COR-L47 (cell line): ENCODE data around the gene CPA3.

Experiments used
- DNase-seq: peaks from one replicate; lab custom pipeline; 2025; lab: John Stamatoyannopoulos, UW

CPA3 gene

GRCh38 chr3:148865049-148865448 lies at the start of gene CPA3:
CPA3 (plus strand) TSS chr3:148865296; CDS start chr3:148865308, 12 bp downstream.
- DNase-seq = no peak

GRCh38 chr3:148815316-148816110 lies 49.6 kb upstream of the CPA3 start:
- DNase-seq = no peak

DNA sequence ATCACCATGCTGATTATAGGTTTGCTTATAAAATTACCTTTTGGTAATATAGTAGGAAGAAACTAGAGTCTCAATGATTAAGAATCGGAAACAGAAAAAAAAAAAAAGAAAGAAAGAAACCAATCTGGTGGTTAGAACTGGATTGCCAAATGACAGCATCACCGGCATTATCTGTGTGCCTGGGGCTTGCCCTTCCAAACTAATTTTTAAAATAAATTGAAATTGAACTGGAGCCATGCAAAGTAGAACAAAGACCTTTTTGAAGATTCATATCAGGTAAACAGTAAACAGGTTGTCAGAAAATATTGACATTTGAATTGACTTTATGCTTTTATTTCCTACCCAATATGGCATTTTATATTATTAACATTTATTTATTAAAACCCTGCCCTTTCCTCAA lies 48.7 kb upstream of the CPA3 start:
- DNase-seq = no peak

DNA sequence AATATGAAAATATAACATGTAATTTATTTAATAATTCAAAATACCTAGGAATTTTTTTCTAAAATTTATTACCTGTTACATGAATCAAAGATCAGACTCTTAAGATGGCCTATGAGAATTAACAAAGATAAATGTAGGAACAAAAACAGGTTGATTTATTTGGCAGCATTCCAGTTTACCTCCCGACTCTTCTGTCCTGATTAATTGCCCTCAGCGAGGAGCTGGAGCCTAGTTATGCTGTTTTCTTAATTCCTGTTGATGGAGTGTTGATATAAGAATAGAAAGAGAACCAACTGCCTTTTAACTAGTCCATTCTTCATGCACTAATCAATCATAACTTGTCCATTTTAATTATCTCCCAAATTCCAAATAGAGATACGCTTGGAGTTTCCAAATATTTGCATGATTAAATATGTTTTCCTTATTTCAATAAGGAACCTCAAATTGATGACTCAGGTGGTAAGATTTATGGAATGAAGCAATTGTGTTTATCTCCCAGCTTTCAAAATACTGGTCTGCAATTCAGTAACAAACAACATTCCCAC lies 48.0 kb upstream of the CPA3 start:
- DNase-seq = peak; percentile 92

DNA sequence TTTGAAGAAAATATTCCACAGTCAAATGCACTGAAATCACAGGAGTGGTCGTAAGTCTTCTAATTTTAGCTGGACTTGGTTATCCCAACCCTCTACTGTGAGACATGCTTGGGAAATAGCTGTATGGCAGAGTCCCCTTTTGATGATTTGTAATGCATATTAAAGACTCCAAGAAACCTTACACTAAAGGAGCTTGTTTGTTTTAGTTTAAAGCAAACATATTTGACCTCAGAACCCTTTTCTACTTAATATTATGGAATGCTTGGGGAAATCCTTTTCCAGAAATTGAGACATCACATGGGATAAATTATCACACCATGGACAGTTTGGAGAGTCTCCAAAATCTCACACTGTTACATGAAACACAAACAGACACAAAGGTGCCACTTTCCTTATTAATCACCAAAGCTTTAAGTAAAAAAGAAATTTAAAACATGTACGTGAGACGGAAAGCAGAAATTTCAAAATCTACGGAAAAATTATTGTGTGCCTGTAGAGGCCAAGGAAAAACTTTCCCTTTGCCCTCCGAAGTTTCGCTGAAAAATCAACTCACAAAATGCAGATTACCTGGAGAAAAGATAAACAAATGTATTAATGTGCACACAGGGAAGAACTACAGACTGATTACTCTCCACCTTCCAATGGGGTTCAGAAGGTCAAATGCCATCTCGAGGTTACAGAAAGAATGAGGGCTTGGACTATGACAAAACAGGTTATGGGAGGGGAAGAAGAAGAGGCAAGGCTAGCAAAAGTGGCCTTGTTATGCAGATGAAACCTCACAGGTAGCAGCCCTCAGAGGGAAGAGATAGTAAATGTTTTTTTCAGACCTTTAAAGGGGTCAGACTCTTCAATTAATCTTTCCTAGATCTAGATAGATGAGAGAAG lies 44.5 kb upstream of the CPA3 start:
- peak; percentile 34 for DNase-seq

DNA sequence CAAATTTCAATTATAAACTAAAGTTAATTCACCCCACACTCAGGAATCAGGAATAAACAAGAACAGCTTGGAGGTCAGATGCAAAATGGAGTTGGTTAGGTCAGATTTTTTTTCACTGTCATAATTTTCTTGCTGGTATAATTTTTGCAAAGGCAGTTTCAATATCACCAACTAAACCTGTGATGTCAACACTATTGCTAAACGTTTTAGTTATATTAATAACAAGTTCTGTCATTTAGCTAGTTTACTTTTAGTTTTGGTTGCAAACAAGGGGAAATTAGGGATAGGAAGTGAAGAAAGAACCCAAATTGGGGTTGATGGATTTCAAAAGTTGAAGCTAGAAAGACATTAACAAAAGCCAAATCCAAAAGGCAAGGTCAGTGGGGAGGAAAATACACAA lies 42.1 kb upstream of the CPA3 start:
- DNase-seq = no peak

DNA sequence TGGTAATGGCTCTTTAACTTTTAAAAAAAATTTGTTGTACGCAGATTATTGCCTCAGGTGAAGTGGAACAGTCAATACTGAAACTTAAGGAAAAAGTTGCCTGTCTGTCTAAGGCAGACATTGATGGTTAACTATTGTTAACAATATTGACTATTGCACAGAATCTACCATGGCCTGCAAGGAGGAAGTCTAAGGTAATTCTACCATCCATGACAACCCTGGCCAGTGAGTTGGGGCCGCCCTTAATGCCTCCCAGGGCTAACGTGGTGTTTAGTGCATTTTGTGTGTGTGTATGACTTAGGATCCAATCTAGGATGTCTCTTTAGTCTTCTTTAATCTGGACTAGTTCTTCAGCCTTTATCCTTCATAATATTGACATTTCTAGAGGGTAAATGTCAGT lies 39.6 kb upstream of the CPA3 start:
- DNase-seq = no peak

DNA sequence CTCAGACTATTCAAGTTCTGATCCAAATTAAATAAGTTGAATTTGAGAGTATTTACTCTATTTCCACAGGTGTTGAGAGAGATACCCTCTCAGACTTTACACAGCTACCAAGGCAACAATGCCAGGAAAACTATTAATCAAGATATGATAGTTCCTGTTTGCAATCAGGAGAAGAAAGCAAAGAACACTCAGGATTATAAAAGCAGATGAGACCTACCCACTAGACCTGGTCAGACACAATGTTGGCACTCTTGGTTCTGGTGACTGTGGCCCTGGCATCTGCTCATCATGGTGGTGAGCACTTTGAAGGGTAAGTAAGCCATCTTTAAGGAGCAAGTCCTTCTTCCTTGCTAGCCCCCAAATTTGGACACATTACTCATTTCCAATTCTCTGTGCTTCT lies 37.5 kb upstream of the CPA3 start, which contains the start of gene CPB1:
Gene CPB1, plus strand, starts transcription at position 227 of the 400 bp plus-strand sequence. Its CDS starts 13 bp downstream, at position 240.
- no peak for DNase-seq

DNA sequence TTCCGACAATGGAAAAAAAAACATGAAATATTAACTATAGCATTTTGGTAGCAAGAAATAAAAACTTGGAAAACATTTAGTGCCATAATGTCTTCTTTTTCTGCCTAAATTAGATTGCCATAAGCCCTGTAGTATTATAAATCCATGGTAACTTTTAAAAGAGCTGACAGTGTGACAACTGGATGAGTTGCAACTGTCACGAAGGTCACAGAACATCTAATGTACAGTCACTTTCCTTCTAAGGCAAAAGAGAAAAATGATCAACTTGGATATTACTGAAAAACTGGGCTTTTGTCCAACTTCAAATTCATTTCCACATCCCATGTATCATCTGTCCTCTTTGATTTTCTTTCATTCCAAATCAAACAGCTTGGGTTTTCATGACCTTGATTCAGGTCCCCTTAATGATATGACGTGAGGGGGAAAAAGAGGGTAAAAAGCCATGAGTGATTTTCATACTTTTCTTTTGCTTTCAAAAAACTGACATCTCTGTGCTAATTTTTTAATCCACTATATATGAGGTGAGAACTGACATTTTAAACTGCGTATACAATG lies 36.9 kb upstream of the CPA3 start:
- no peak for DNase-seq

DNA sequence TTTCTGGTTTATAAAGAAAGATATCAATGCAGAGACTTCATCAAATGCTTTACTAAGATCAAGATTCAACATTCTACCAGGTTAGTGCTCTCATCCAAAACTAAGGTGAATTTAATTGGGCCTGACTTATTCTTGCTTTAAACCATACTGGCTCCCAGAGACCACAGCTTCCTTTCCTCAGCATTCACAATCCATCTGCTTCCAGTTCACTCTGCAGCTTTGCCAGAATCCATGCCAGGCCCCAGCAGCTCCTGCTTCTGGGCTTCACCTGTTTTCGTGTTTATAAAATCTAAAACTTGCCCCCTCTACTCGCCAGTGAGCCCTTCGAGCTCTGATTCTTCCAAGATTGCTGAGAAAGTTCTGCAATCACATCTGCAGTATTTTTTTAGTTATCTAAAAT lies 35.2 kb upstream of the CPA3 start:
- no peak for DNase-seq

GRCh38 chr3:148833223-148833622 lies 31.9 kb upstream of the CPA3 start:
- no peak for DNase-seq

GRCh38 chr3:148839805-148840204 lies 25.3 kb upstream of the CPA3 start:
- DNase-seq = no peak

DNA sequence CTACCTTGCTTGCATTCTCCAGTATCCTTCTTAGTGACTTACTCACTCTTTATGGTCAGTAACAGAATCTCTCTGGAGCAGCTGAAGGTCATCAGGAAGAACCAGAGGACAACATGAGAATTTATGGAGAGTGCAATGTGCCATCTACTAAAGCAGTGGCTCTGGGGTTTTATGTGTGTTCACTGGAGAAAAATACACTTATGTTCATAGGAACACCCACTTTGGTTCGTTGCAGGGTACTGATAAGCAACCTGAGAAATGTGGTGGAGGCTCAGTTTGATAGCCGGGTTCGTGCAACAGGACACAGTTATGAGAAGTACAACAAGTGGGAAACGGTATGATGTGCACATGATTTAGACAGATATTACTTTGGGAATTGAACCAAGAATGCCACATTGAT lies 24.6 kb upstream of the CPA3 start:
- no peak for DNase-seq

DNA sequence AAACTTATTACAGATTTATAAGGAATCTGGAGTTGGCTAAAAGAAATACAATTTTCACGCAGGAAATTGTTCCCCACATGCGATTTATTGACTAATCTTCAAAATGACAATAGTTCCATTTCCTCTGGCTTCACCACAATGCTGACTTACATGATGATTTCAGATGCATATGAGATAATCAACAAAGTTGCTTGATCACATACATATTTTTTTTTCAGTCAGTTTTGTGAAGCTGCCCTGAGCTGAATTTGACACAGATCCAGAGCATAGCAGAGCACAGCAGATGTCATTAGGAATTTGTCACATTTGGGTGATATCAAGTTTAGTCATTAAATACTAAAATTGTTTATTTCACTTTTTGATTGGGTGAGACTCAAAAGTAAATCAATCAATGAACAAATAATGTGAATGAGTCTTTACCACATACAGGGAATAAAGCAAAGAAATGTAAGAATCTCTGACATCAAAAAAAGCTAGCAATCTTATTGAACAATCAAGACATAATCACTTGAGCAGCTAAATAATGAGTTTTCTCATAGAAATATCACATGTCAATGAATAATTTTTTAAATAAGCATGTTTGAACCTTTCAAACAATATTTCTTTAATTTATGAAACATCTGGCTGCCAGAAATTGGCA lies 19.2 kb upstream of the CPA3 start:
- no peak for DNase-seq

DNA sequence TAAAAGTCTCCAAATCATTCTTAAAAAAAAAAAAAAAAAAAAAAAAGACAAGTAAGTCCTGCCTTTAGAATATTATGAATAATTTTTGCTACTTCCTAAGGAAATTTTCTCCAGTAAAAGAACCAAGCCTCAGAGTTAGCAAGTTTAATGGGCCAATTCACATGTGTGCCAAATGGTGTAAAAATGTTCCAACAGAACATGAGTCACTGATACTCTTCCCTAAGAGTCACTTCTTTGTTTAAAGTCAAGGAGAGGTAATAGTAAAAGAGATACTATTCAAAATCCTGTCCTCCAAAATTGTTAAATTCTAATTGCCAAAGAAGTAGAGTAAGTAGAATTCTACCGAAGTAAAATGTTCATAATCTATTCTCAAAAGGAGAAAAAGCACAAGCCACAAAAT lies 17.7 kb upstream of the CPA3 start:
- DNase-seq = no peak

DNA sequence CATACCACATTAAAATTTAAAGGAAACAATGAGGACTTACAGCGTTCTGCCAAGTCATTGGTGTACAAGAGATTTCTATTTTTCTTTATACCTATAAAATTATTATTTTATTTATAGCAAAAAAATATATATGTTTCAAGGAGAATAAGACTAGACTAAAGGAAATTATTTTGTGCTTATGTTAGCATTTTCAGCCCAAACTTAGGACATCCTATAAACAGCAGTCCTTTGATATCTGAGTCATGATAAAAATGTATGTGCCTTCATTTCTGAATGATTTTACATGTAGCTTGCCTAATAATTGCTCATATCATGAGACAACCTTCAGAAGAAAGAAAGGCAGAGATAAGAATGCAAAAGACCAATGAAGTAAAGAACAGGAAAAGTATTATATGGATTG lies 16.7 kb upstream of the CPA3 start:
- DNase-seq = no peak

DNA sequence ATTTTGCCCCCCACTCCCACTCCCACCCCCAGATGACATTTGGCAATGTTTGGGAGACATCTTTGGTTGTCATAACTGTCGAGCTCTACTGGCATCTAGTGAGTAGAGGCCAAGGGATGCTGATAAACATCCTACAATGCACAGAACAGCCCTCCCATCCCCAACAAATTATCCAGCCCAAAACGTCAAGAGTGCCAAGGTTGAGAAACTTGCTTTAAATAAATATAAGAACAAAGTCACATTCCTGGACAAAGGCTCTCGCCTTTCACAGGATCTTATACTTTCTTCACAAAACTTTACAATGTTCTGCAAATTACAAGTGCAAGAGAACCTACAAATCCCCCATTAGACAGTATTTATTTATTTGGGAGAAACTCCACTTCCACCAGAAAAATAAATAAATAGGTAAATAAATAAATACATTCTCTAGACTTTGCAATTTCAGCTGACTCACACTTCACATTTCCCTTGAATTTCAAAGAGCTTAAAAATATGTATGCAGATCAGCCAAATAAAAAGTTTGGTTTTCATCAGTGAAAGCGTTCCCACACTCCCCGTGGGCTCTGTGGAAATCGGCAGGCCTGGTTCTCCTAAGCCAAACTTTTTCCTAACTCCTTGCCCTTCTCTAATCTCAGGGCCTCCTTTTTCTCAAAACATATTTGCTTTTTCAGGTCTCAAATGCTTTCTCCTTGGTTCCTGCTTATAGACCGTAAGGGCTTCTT lies 12.7 kb upstream of the CPA3 start:
- no peak for DNase-seq

GRCh38 chr3:148853076-148853475 lies 12.0 kb upstream of the CPA3 start:
- no peak for DNase-seq

- DNase-seq = no peak
These were observed 11.0 kb upstream of the CPA3 start for GRCh38 chr3:148854061-148854460.

DNA sequence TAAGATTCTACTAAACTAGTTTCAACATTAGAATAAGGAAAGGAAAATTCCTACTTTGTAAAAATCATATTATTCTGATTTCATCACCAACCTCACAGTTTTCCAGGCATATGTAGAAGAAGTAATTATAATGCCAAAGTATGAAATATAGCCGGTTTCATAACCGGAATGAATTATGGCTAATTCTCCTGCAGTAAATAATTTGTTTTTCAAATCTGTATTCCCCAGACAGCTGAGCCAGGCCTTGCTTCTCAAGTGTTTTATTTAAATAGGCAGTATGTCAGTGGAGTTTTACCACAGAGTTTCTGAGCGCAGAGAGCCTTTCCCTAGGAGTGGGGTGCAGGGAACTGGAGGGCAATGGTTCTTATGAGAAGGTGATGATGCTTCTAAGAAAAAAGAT lies 8.7 kb upstream of the CPA3 start:
- DNase-seq = no peak

DNA sequence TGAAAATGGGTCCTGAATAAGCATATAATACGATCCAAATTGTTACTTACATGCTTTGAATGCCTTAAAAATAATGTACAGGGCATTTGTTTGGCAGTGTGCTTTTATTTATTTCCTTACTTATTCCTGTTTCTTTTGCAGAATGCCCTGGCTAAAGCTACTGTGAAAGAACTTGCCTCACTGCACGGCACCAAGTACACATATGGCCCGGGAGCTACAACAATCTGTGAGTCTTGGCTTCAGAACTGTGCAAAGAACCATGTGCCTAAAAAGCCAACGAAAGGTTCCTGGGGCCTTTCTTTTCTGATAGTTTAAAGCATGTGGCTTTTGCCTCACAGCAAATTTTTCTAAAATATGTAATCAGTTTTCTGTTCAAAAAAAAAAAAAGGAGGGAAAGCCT lies 7.8 kb upstream of the CPA3 start:
- no peak for DNase-seq
